Right renal cortex interstitium (tissue), 3 donors: ENCODE results near the gene DNAI1. TPM values are rescaled to one million over a fixed set of nuclear protein-coding genes. Genes with fewer than 3 reads are reported as not detected.
"Not testable (repeated sequence)": the region's sequence is repeated elsewhere in the genome, so short reads cannot be mapped to it uniquely, and the experiment has no call there.

Experiments
- DNase-seq, 3 donors: peaks; one replicate each; pipeline ENCODE4 v3.0.0-alpha.2; 2013; ENCODE audit warnings: low read depth in 3 of 3, low spot score in 2 of 3
- polyA plus RNA-seq, 3 donors: library from polyadenylated mRNA; unstranded; fragments of 120-200 nt; gene quantifications; one replicate each; pipeline ENCODE4 v1.2.1, GENCODE V29; 2013; ENCODE audit not compliant: insufficient read length in 3 of 3

The DNAI1 gene
- polyA plus RNA-seq, 3 donors: 1.6 to 2.7 (median 2.2) TPM

DNA sequence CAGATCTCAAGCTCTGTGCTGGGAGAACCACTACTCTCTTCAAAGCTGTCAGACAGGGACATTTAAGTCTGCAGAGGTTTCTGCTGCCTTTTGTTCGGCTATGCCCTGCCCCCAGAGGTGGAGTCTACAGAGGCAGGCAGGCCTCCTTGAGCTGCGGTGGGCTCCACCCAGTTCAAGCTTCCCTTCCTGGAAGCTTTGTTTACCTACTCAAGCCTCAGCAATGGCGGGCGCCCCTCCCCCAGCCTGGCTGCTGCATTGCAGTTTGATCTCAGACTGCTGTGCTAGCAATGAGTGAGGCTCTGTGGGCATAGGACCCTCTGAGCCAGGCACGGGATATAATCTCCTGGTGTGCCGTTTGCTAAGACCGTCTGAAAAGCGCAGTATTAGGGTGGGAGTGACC, 73.4 kb downstream of the DNAI1 start:
- not testable (repeated sequence) for DNase-seq

DNA sequence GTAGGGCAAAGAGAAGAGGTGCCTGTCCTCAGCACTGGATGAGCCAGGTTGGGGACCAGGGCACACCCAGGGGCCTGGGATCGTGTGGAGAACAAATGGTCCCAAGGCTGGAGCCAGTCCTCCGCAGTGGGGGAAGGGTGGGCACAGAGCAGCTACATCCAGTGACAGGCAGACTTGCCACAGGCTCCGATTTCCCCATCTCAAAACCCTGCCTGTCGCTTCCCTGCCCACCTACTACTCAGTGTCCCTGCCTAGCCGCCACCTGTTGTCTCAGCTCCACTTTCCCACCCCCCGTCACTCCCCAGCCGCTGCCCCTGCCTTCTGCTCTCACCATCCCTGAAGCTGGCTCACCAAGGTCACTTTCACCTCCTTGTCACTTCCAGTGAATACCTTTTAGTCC, 78.1 kb downstream of the DNAI1 start:
- no peak for DNase-seq

DNA sequence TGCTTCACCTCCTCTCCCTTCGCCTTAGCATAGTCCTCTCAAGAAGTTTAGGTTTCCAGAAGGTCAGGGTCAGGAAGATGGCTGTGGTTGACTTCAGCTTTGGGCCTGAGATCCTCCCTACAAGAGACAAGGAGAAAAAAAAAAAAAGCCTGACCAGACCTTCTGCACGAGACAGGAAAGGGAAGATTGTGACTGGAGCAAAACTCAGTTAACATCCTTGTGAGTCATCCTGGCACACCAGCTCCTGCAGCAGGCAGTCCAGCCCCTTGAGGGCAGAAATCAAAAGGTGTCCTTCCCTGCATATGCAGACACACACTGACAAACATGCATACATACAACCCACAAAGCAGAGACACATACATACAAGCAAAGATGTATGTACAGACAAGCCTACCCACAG, 82.2 kb downstream of the DNAI1 start:
- DNase-seq: no peak

DNA sequence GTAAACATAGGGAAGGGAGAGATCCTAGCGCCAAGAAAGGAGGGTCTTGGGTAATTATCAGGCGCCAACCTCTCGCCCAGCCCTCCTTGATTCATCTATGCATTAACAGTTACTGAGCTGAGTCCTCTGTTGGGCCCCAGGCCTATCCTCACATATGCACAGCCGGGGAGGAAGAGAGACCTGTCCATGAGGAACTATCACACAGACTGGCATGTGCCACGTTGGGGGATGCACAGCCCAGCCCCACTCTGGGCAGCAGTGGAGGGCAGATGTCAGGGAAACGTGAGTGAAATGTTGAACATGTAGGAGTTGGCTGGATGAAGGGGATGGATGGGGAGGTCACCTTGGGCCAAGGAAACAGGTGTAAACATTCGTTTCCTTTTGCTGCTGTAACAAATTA, 82.9 kb downstream of the DNAI1 start:
- no peak for DNase-seq

DNA sequence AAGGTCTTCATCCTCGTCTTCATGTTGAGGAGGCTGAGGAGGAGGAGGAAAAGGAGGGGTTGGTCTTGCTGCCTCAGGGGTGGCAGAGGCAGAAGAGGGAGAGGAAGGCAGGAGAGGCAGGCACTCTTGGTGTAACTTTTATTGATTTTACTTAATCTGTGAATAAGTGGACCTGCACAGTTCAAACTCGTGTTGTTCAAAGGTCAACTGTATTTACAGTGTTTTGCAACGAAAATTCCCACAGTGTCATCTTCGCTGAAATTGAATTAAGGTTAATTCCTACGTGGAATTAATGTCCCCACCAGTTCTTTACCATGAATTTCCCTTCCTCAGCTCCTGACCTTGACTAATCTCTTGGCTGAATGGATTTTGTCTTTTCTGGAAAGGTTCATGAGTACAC, 85.4 kb downstream of the DNAI1 start:
- DNase-seq: no peak

DNA sequence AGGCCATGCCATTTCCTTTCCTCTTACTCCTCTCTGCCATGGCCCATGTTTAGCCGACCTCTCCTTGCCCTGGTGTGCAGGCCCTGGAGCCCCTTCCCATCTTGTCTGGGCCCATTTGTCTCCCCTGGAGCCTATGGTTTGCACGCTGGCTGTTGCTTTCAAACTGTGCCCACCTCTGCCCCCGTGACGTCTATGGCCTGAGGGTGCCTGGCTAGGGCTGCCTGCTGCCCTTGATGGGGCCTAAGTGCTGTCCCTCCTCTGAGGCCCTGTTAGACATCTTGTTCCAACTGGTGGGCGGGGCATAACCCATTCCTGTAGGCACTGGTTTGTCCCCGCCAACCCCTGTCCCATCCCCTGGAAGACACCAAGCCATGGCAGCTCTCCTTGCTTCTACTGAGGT, 86.9 kb downstream of the DNAI1 start:
- no peak for DNase-seq

DNA sequence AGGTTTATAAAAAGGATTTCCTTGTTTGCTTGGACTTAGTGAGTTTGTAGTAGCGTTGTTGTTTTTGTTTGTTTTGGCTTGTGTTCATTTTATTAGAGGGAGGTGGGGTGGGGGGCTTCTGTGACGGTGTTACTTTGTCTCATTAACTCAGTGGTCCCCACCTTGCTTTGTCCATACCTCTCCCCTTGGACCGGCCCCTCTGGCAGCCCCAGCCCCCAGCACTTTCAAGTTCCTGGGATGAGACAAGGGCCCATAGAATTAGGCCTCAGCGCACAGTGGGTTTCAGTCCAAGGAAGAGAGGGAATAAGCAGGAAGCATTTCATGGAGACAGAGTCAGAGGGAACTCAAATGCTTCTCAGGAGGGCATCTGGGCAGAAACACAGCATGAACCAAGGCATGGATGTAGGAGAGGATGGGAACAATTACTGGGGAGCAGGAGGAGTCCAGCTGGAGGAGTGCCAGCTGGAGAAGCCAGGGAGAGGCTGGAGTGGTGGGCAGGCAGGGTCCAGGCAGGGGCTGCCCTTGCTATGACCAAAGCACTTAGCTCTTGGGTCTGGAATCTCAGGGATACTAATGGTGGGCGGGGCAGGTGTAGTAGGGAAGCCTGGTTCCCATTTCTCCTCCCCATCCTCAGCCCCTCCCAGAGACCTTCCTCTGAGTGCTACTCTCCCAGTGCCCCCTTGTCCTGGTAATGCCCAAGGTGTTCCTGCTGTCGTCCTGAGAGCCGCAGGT, 87.7 kb downstream of the DNAI1 start:
- no peak for DNase-seq

DNA sequence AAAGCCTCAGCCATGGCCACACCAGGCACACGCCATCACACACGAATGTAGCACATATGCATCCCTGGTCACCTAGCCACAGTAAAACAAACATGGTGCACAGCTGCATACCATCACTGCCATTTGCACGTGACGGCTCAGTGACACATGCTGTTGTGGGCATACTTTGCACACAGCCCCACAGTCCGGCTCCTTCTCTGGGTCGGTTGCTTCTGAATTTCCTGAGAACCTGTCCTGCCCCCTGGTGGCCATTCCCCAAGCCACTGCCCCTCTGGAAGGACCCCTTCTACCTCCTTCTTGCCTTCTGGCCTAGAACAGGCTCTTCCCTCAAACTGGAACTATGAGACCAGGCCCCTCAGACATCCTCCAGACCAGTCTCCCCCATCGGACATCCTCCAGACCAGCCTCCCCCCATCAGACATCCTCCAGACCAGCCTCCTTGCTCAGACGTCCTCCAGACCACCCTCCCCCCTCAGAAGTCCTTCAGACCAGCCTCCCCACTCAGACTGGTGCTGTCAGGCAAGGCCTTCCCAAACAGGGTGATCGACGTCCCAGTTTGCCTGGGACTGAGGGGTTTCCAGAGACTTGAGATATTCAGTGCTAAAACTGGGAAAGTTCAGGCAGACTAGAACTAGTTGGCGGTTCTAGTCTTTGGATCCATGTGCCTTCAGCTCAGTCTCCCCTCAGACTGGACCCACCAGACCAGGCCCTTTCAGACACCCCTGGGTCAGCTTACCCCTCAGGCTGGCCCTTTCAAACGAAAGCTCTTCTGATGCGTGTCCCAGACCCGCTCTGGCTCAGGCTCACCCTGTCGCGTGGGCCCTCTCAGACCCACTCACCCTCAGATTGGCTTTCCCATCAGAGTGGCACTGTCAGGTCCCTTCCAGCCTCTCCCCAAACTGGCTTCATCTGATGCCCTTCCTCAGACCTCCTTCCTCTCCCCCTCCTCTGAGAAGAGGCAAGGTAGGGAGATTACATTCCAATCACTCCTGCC, 88.5 kb downstream of the DNAI1 start:
- no peak for DNase-seq

DNA sequence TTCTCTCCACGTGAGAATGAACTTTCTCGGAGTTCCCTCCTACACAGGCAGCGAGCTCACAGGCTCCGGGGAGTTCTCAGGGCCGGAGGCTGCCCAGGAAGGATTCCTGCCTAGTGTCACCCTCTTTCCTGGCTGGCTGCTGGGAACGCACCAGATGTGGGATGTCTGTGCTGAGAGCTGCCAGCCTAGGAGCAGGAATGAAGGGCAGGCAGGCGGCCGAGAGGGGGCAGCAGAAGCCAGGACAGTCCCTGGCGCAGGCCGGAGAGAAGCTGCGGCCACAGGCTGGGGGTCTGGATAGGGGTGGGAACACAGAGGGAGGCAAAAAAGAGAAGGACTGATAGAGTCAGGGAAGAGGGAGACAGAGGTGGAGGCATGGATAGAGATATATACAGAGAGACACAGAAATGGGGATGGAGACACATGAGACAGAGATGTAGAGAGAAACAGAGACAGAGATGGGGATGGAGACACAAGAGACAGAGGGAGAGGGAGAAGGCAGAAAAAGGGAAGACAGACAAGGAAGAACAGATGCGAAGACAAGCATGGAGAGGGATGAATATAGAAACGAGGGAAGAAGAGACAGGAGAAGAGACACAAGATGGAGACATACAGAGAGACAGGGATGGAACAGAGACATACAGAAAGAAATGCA, 89.5 kb downstream of the DNAI1 start:
- DNase-seq: no peak

DNA sequence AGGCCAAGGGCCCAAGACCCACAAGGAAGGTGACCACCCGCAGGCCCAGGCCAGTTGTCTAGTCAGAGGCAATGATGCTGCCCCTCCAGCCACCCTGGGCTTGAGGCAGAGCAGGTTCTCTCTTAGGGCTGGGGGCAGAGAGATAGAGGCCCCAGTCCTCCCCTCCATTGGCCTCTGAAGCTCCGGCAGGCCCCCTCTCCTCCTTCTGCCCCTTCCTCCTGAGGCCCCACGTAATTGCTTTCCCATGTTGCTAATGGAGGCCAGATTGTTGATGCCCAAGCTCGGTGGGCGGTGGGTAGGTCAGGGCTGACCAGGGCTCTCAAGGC, 90.8 kb downstream of the DNAI1 start:
- no peak for DNase-seq

DNA sequence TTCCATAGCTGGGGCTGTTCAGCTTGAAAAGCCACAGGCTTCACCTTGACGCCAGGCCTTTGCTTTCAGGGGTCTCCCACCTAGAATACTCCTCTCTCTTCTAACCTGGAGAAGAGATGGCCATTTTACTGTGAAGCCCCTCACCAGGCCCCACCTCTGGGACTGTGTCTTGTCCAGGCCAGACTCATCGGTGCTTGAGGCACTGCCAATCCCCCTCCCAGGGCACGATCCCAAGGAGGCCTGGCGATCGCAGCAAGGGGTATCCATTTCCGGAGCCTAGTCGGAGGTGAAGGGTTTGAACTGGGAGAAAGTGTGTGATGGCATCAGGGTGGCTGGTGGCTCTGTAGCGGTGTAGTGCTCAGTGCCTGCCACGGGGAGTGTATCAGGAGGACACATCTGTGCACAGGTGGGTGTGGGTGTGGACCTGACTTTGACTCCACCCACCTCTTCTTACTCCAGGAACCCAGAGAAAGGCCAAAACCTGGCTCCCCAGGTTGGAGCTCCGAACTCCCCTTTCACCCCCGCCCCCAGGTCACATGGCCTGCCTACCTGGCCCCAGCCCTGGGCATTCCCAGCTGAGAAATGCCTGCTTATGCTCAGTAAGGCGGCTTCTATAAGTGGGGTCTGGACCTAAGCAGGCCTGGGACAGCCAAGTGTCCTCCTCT, 91.5 kb downstream of the DNAI1 start:
- DNase-seq: no peak

DNA sequence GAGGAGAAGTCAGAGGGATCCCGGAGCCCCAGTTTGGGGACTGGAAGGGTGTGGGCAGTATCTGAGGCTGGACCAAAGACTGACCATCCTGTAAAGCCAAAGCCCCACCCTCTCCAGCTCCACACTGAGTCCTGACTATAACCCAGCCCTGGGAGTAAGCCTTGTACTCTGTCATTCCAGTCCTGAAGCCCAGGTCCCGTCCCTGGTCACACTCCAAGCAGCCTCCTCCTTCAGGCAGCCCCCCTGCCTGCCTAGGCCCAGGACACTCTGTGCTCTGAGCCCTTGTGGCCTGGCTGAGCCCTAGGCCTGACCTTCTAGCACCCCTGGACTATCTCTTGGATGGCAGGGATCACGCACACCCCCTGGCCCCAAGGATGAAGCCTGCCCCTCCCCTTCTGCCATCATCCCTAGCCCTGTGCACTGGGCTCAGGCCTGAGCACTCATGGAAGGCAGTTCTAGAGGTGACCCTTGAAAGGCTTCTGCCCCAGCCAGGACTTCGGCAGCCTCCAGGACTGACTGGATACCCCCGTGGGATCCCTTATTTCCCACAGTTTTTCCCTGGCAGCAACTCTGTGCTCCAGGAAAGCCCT, 92.2 kb downstream of the DNAI1 start:
- DNase-seq: no peak

DNA sequence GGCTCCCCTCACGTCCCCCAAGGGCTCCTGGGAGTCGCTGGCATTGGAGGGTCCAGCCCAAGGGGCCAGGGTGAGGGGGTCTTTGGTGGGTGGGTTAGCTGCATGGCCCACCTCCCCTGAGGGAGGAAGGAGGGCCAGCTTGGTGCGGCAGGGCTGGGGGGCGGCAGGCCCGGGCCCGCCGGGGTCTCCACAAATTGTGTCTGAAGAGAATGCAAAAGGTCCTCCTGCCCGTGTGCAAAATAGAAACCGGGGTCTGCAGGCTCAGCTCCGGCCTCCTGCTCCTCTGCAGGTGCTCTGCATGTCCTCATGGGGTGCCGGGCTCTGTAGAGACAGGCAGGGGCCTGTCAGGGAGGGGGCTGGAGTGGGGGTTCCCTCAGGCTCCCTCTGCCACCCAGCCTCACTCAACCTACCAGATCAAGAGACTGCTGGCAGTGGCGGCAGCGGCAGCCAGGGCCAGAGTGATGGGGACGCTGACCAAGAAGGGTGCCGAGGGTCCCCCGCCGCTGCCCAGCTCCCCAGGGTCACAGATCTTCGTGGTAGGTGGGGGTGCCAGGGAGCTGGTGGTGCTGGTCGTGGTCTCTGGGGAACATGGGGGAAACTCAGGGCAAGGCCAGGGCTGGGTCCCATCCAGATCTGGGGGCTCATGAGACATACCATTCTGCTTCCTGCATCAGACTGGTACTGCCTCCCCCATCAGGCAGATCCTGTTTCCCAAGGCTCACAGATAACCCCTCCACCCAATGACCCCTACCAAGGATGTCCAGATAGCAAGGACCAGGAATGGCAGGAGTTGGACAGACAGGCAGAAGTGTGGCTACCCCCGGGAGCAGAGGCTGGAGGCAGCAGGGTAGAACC, 93.4 kb downstream of the DNAI1 start:
- no peak for DNase-seq

DNA sequence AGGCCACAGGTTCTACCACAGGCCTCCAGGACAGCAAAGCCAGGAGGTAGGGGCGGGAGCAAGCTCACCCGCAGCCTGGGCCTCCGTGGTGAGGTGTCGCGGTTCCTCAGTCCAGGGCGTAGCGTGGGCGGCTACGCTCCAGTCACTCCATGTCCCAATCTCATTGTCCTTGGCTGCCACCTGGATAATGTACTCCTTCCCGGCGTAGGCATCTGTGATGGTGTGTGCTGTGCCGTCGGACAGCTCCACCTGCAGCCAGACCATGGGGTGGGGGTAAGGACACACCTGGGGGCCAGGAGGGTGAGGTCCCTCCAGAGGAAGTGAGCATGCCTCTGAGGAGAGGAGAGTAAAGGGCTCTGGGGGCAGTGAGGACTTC, 94.0 kb downstream of the DNAI1 start:
- DNase-seq: no peak

DNA sequence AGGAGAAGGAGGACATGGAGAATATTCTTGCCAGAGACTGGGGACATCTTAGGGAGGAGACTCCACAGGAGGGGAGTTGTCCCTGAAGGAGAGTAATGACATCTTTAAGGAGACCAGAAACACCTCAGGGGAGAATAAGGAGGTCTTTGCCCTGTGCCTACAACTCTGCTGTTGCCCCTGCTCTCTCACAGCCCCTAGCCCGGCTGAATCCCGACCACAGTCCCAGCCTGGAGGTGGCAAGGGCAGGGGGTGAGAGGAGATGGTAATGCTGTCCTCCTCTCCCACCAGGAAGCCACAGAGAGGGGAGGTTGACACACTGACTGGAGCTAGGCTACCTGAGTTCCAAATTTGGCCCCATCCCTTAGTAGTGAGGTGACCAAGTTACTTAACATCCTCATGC, 94.4 kb downstream of the DNAI1 start:
- DNase-seq: no peak

DNA sequence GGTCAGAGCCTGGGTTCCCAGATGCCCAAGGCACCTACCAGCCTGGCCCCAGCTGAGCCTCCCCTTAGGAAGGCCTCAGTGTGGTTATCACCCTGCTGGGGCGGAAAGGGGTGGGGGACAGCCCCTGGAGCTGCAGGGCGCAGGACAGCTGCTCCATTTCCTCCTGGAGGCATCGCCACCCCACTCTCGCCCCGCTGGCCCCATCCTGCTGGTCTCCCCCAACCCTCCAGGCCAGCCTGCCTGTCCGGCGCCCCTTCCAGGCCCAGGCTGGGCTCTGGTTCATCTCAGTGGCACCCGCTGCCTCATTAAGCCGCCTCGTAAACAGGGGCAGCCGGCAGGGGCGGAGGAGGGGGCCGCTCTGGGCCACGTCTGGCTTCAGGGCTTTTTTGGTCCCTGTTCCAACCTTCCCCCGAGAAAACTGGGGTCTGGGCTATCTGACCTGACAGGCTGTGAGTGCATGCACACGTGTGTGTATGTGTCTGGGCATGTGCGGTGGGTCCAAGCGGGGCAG, 95.0 kb downstream of the DNAI1 start:
- no peak for DNase-seq

DNA sequence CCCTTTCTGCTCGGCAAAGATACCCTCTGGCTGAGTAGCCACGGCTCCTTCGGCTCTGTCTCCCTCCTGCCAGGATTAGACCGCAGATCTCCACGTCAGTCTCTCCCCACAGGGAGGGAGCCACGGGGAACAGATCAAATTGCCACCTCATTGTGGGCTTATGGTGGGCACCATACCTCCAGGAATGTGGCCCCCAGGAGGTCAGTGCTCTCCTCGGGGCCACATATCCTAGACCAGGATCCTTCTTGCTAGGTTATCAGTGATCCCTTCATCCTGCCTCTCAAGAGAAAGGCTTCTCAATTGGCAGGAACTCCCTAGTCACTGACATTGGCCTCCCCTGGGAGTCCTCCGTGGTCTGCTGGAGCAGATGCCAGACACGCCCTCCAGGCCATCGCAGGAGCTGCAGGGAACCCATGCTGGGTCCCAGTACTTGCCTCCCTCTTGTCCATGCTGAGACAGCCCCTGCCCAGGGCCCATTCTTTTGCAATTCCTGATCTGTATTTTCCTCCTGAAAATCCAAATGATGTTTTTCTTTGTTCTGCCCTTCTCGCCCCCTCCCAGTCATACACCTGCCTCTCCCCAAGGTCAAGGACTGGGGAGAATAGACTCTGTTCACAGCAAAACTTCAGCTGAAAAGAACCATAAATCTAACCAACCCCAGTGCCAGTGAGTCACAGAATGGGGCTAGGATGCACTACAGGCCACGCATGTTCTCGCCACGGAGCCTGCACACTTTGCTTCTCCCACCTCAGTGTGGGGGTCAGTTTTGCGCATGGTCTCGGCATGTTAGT, 95.8 kb downstream of the DNAI1 start:
- no peak for DNase-seq

DNA sequence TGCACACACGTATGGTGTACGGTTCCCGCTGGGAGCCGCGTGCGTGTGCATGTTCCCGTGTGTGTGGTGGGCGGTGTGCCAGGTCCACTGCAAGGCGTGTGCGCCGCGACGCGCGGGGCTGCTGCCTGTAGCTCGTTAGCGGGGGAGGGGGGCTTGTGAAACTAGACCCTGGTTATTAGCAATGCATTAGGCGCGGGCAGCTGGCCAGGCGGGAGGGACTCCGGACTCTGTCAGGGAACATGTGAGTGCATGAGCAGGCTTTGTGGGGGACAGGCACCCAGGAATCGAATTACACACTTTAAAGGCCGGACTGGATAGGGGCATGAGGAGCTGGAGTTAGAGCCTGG, 96.4 kb downstream of the DNAI1 start:
- DNase-seq: no peak

DNA sequence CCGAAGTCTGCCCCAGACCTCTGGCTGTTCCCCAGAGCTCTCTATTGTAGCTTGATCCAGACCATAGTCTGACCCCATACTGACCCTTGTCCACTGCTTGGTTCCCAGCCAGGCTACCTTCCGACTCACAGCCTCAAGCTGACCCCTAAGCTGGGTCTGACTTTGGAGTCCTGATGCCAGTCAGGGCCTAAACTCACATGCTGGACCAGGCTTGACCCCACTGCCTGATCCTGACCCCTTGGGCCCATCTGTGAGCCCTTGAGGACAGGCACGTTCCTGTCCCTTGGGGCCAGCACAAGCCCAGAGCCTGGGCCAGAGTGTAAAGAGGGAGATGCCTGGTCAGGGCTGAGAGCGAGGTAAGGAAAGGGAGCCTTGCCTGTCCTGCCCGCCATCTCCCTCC, 96.9 kb downstream of the DNAI1 start:
- no peak for DNase-seq
